ENCODE measurements around the gene ZNF549. TPM values are rescaled to one million over a fixed set of nuclear protein-coding genes. Genes with fewer than 3 reads are reported as not detected.

The ZNF549 gene
- total and polyA plus RNA-seq, 4 donors: 0.66 to 4.5 (median 1.5) TPM

- Histone ChIP-seq H3K4me3 (ENCODE audit: low read depth in 1 of 3, low read length in 3 of 3) (peak overlapping the region in 2 of 3 donors; percentile 45 to 61), H3K9ac (ENCODE audit: low read depth in 1 of 2, low read length in 2 of 2) (no peak overlapping the region), H3K36me3 (ENCODE audit: control insufficient read depth in 4 of 4, insufficient read depth in 3 of 4, low read depth in 1 of 4, low read length in 3 of 4) (peaks cover 2 to 36% (median 31%) of the 10 kb centered on the region in 4 donors), H3K27ac (ENCODE audit: low read depth in 1 of 2, low read length in 2 of 2) (no peak overlapping the region), H3K27me3 (ENCODE audit: control insufficient read depth in 4 of 4, insufficient read depth in 4 of 4, low read length in 3 of 4) (no peaks in the 10 kb centered on the region), H3K9me3 (ENCODE audit: control insufficient read depth in 4 of 4, low read length in 3 of 4) (peaks cover 16 to 68% (median 54%) of the 10 kb centered on the region in 4 donors), H3K4me1 (ENCODE audit: control insufficient read depth in 4 of 4, insufficient read depth in 4 of 4, low read length in 3 of 4) (no peaks in the 10 kb centered on the region)
- 96% methylated on average over 5 of the region's 5 CpGs for WGBS
- DNase-seq (ENCODE audit: low spot score): no peak
- no peak for TF ChIP-seq CTCF (IDR thresholded peaks at IDR 0.05; ENCODE audit: low read depth, low read length, missing input control)
- TF ChIP-seq SP1 (IDR thresholded peaks at IDR 0.05): no peak
- no peak for TF ChIP-seq EGR1 (IDR thresholded peaks at IDR 0.05; ENCODE audit: low read depth in 2 of 2)
- TF ChIP-seq HNF4G (IDR thresholded peaks at IDR 0.05): no peak
- no peak for TF ChIP-seq HNF4A (conservative IDR thresholded peaks at IDR 0.05)
- no peak for TF ChIP-seq GABPA (IDR thresholded peaks at IDR 0.05 in 1 of 2, conservative IDR thresholded peaks at IDR 0.05 in 1 of 2)
- no peak for TF ChIP-seq YY1 (IDR thresholded peaks at IDR 0.05)
- no peak for TF ChIP-seq RAD21 (IDR thresholded peaks at IDR 0.05)
- TF ChIP-seq REST (IDR thresholded peaks at IDR 0.05): no peak
- TF ChIP-seq NR2F2 (IDR thresholded peaks at IDR 0.05): no peak
- TF ChIP-seq ZBTB33 (IDR thresholded peaks at IDR 0.05): no peak
- no peak for TF ChIP-seq TAF1 (conservative IDR thresholded peaks at IDR 0.05)
- TF ChIP-seq RXRA (IDR thresholded peaks at IDR 0.05): no peak
- TF ChIP-seq MAX (IDR thresholded peaks at IDR 0.05): no peak
Observed at GRCh38 chr19:57606931-57607330, 79.8 kb downstream of the ZNF549 start.

Other genes with a start within 250 kb of the ZNF549 start
- 10 to 100 TPM; 36.4 to 54.4 TPM for gene ZNF460, start 246.9 kb upstream of the ZNF549 start, total RNA-seq
- gene ZNF460, start 246.9 kb upstream of the ZNF549 start, polyA plus RNA-seq: 1 to 10 TPM in 1 of 2 donors, under 1 TPM in 1; 0.24 to 2.3 TPM
- 1 to 10 TPM; 3.8 to 8.4 TPM for gene ZNF543, start 206.9 kb upstream of the ZNF549 start, total RNA-seq
- under 1 TPM; 0.38 to 0.58 TPM for gene ZNF543, start 206.9 kb upstream of the ZNF549 start, polyA plus RNA-seq
- gene ZNF304, start 176.1 kb upstream of the ZNF549 start, total RNA-seq: 1 to 10 TPM; 3.2 to 5.6 TPM
- 1 to 10 TPM in 1 of 2 donors, under 1 TPM in 1; 0.90 to 1.3 TPM for gene ZNF304, start 176.1 kb upstream of the ZNF549 start, polyA plus RNA-seq
- gene TRAPPC2B, start 163.8 kb upstream of the ZNF549 start, total RNA-seq: 1 to 10 TPM; 2.8 to 6.1 TPM
- 1 to 10 TPM; 3.1 to 4.2 TPM for gene TRAPPC2B, start 163.8 kb upstream of the ZNF549 start, polyA plus RNA-seq
- gene ZNF547, start 163.8 kb upstream of the ZNF549 start, total RNA-seq: 1 to 10 TPM; 1.7 to 1.8 TPM
- under 1 TPM; 0.22 to 0.33 TPM for gene ZNF547, start 163.8 kb upstream of the ZNF549 start, polyA plus RNA-seq
- gene ZNF548, start 137.5 kb upstream of the ZNF549 start, total RNA-seq: 10 to 100 TPM in 1 of 2 donors, 1 to 10 TPM in 1; 7.3 to 13.9 TPM
- 1 to 10 TPM; 1.8 to 3.4 TPM for gene ZNF548, start 137.5 kb upstream of the ZNF549 start, polyA plus RNA-seq
- gene ZNF17, start 116.2 kb upstream of the ZNF549 start, total RNA-seq: 1 to 10 TPM; 7.6 to 8.2 TPM
- gene ZNF17, start 116.2 kb upstream of the ZNF549 start, polyA plus RNA-seq: 1 to 10 TPM; 1.2 to 1.4 TPM
- 10 to 100 TPM in 1 of 2 donors, 1 to 10 TPM in 1; 5.9 to 11.6 TPM for gene ZNF749, start 92.0 kb upstream of the ZNF549 start, total RNA-seq
- gene ZNF749, start 92.0 kb upstream of the ZNF549 start, polyA plus RNA-seq: 1 to 10 TPM in 1 of 2 donors, under 1 TPM in 1; 0.83 to 5.4 TPM
- gene VN1R1, start 70.2 kb upstream of the ZNF549 start, total RNA-seq: under 1 TPM; 0.42 to 0.98 TPM
- gene VN1R1, start 70.2 kb upstream of the ZNF549 start, polyA plus RNA-seq: under 1 TPM; 0.14 to 0.19 TPM
- 10 to 100 TPM in 1 of 2 donors, 1 to 10 TPM in 1; 5.4 to 11.1 TPM for gene ZNF772, start 49.8 kb upstream of the ZNF549 start, total RNA-seq
- gene ZNF772, start 49.8 kb upstream of the ZNF549 start, polyA plus RNA-seq: 1 to 10 TPM in 1 of 2 donors, under 1 TPM in 1; 0.81 to 1.6 TPM
- 10 to 100 TPM in 1 of 2 donors, 1 to 10 TPM in 1; 4.2 to 12.4 TPM for gene ZNF419, start 39.6 kb upstream of the ZNF549 start, total RNA-seq
- gene ZNF419, start 39.6 kb upstream of the ZNF549 start, polyA plus RNA-seq: 1 to 10 TPM; 1.9 to 3.2 TPM
- 1 to 10 TPM; 7.3 to 7.4 TPM for gene ZNF773, start 27.4 kb upstream of the ZNF549 start, total RNA-seq
- 1 to 10 TPM; 1.4 to 1.7 TPM for gene ZNF773, start 27.4 kb upstream of the ZNF549 start, polyA plus RNA-seq
- 1 to 10 TPM; 4.4 to 4.8 TPM for gene ZNF550, start 32.5 kb downstream of the ZNF549 start, total RNA-seq
- gene ZNF550, start 32.5 kb downstream of the ZNF549 start, polyA plus RNA-seq: 1 to 10 TPM in 1 of 2 donors, under 1 TPM in 1; 0.96 to 3.0 TPM
- gene ZNF416, start 51.6 kb downstream of the ZNF549 start, total RNA-seq: 1 to 10 TPM; 1.5 to 2.9 TPM
- under 1 TPM; 0.97 to 0.99 TPM for gene ZNF416, start 51.6 kb downstream of the ZNF549 start, polyA plus RNA-seq
- gene ZIK1, start 56.8 kb downstream of the ZNF549 start, total RNA-seq: 1 to 10 TPM; 1.2 to 8.6 TPM
- under 1 TPM; 0.29 to 0.60 TPM for gene ZIK1, start 56.8 kb downstream of the ZNF549 start, polyA plus RNA-seq
- gene ZNF530, start 72.5 kb downstream of the ZNF549 start, total RNA-seq: 1 to 10 TPM; 1.4 to 7.1 TPM
- gene ZNF530, start 72.5 kb downstream of the ZNF549 start, polyA plus RNA-seq: 1 to 10 TPM in 1 of 2 donors, under 1 TPM in 1; 0.86 to 1.4 TPM
- 10 to 100 TPM in 1 of 2 donors, 1 to 10 TPM in 1; 6.9 to 12.1 TPM for gene ZNF134, start 86.9 kb downstream of the ZNF549 start, total RNA-seq
- 1 to 10 TPM; 1.5 to 4.0 TPM for gene ZNF134, start 86.9 kb downstream of the ZNF549 start, polyA plus RNA-seq
- 1 to 10 TPM; 4.4 to 7.0 TPM for gene ZNF211, start 105.8 kb downstream of the ZNF549 start, total RNA-seq
- gene ZNF211, start 105.8 kb downstream of the ZNF549 start, polyA plus RNA-seq: 1 to 10 TPM; 2.0 to 2.3 TPM
- gene ZSCAN4, start 141.6 kb downstream of the ZNF549 start, total RNA-seq: not detected
- not detected for gene ZSCAN4, start 141.6 kb downstream of the ZNF549 start, polyA plus RNA-seq
- gene ZNF551, start 154.6 kb downstream of the ZNF549 start, total RNA-seq: 10 to 100 TPM in 1 of 2 donors, 1 to 10 TPM in 1; 3.1 to 10.5 TPM
- gene ZNF551, start 154.6 kb downstream of the ZNF549 start, polyA plus RNA-seq: 1 to 10 TPM in 1 of 2 donors, under 1 TPM in 1; 0.79 to 1.0 TPM
- 1 to 10 TPM; 2.2 to 4.7 TPM for gene ZNF154, start 181.8 kb downstream of the ZNF549 start, total RNA-seq
- gene ZNF154, start 181.8 kb downstream of the ZNF549 start, polyA plus RNA-seq: under 1 TPM; 0.32 to 0.36 TPM
- 1 to 10 TPM; 2.4 to 9.3 TPM for gene ZNF671, start 200.3 kb downstream of the ZNF549 start, total RNA-seq
- 1 to 10 TPM in 1 of 2 donors, under 1 TPM in 1; 0.78 to 1.6 TPM for gene ZNF671, start 200.3 kb downstream of the ZNF549 start, polyA plus RNA-seq
- 10 to 100 TPM in 1 of 2 donors, 1 to 10 TPM in 1; 8.7 to 20.3 TPM for gene ZNF776, start 219.5 kb downstream of the ZNF549 start, total RNA-seq
- gene ZNF776, start 219.5 kb downstream of the ZNF549 start, polyA plus RNA-seq: 1 to 10 TPM; 2.0 to 4.1 TPM
- 10 to 100 TPM; 10.4 to 11.8 TPM for gene ZNF586, start 242.3 kb downstream of the ZNF549 start, total RNA-seq
- 1 to 10 TPM; 2.3 to 3.1 TPM for gene ZNF586, start 242.3 kb downstream of the ZNF549 start, polyA plus RNA-seq